Right cardiac atrium (tissue), 5 donors: ENCODE results near the gene TUBA8. TPM values are rescaled to one million over a fixed set of nuclear protein-coding genes. Genes with fewer than 3 reads are reported as not detected.
"Not testable (repeated sequence)": the region's sequence is repeated elsewhere in the genome, so short reads cannot be mapped to it uniquely, and the experiment has no call there.

Experiments used
- ATAC-seq, 2 donors: fragments of 200-7000 bp; cut with Tn5 transposase; one replicate each; pipeline versions ENCODE4 v1.8.0 to v1.9.1; 2020; ENCODE audit warnings: moderate library complexity in 2 of 2, mild to moderate bottlenecking in 1 of 2
- DNase-seq, 3 donors: peaks; one replicate each; pipeline ENCODE4 v3.0.0-alpha.2; 2020
- H3K27ac ChIP-seq: one replicate; pipeline ENCODE4 v1.5.1; 2013; ENCODE audit warnings: mild to moderate bottlenecking, low read length, control low read depth, moderate library complexity
- H3K27me3 ChIP-seq: one replicate; pipeline ENCODE4 v1.6.1; 2013; ENCODE audit not compliant: control insufficient read depth, insufficient read depth
- H3K4me1 ChIP-seq: one replicate; pipeline ENCODE4 v1.6.1; 2013; ENCODE audit warnings: low read length; ENCODE audit not compliant: control insufficient read depth, insufficient read depth
- H3K4me3 ChIP-seq: one replicate; pipeline ENCODE4 v1.5.1; 2013; ENCODE audit warnings: low read length, control low read depth
- H3K9me3 ChIP-seq: one replicate; pipeline ENCODE4 v1.6.1; 2013; ENCODE audit warnings: low read length; ENCODE audit not compliant: control insufficient read depth
- WGBS: extraction: QIAGEN DNeasy Blood & Tissue Kit; methylation state at CpG from one replicate; pipeline ENCODE4 v1.1.7; 2013; 5-methylcytosine and 5-hydroxymethylcytosine counted together
- intact Hi-C, 4 donors: fragments of 100-400 bp; cut with DNase I; formaldehyde crosslinking; loops; one replicate each; pipeline versions ENCODE4 v1.11.0 to v1.14.0; 2022 to 2023
- polyA plus RNA-seq: library from polyadenylated mRNA; stranded (reverse); fragments of 200-250 nt; gene quantifications from one replicate; pipeline ENCODE4 v1.2.3, GENCODE V29; 2013
- total RNA-seq, 4 donors: library from RNA; stranded (reverse); fragmentation: NEBNext Ultra II Directional; extraction: Animal tissue kit (Norgen Biotek cat#: 25700); gene quantifications; one replicate each; pipeline ENCODE4 v1.2.1, GENCODE V29; 2021
- donor health status: healthy with polysubstance abuse.
- donor health status: DM: no; HTN: yes; CAD: no.
- donor health status: DM: no; HTN: no; CAD: no.
- donor health status: DM: no; HTN: yes; CAD: no; lungs with severe emphysema.
- donor health status: DM: yes; HTN: yes; CAD: no.

TUBA8 gene
- total and polyA plus RNA-seq, 5 donors, result 64.7 to 307 (median 123) TPM

- WGBS, result 94% methylated on average over 4 of the region's 4 CpGs
Observed at GRCh38 chr22:18106550-18107341, 3.9 kb upstream of the TUBA8 start.

DNA sequence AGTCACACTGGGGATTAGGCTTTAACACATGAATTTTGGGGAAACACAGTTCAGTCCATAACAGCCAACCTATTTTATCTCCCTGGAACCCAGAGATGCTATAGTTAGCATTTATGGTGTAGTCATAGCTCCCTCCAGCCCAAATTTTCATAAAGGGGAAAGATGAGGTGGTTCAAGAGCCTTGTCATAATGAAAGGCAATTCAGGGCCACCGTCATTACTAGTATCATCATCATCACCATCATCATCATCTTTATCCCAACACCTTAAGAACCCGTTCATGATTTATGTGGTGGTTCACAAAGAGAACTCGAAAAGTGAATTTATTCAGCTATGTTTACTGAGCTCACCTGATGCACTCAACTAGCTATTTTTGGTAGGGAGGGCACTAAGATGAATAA, 2.4 kb upstream of the TUBA8 start:
- WGBS, result 93% methylated on average over 3 of the region's 3 CpGs
- H3K27ac ChIP-seq, result no peak overlapping the region
- ATAC-seq, result no peak
- H3K4me1 ChIP-seq, result no peaks in the 10 kb centered on the region
- H3K27me3 ChIP-seq, result no peaks in the 10 kb centered on the region
- intact Hi-C loops, result no loop called here
- H3K4me3 ChIP-seq, result no peak overlapping the region
- H3K9me3 ChIP-seq, result no peaks in the 10 kb centered on the region
- no peak for DNase-seq

More at GRCh38 chr22:18106550-18107341, 3.9 kb upstream of the TUBA8 start:
- H3K9me3 ChIP-seq, H3K27ac ChIP-seq, ATAC-seq, H3K27me3 ChIP-seq, H3K4me3 ChIP-seq, H3K4me1 ChIP-seq, intact Hi-C loops, DNase-seq: not testable (repeated sequence)

DNA sequence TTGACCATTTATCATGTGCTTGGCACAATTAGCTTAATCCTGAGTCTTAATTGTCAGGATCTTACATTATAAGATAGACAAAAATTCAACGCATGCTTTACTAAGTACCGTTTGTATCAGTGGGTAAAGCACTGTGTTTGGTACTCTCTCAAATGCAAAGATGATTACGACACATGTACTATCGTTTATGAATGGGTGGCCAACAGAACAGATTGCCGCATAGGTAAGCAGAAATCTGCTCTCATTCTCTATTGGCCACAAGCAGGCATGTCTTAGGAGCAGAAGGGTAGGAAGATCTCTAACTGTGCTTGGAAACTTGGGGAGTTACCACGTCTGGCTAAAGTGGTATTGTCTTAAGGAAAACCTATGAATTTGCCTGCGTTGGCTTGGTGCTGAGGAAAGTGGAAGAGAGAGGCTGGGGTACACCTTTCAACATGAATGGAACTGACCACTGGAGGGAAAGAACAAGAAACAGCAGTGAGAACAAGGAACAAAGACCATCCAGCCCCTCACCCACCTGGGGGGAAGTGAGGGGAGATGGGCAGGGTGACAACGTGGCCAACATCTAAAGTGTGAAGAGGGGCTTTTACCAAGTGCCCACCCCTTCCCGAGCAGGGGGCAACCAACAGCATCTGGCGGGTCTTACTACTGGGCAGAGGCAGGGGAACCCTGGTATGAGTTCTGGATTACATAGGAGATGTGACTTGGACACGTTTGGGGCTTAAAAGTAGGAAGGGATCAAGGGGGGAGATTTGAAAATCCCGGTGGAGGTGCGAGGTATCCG, 1.0 kb upstream of the TUBA8 start:
- WGBS, result 56% methylated on average over 14 of the region's 14 CpGs
- DNase-seq, result no peak
- Histone ChIP-seq H3K4me3 (no peak overlapping the region), H3K27me3 (no peaks in the 10 kb centered on the region), H3K4me1 (peaks cover 5% of the 10 kb centered on the region), H3K9me3 (no peaks in the 10 kb centered on the region), H3K27ac (peak overlapping the region; percentile 61)
- ATAC-seq, result peak in 1 of 2 donors; percentile 4
- intact Hi-C loops, result no loop called here

DNA sequence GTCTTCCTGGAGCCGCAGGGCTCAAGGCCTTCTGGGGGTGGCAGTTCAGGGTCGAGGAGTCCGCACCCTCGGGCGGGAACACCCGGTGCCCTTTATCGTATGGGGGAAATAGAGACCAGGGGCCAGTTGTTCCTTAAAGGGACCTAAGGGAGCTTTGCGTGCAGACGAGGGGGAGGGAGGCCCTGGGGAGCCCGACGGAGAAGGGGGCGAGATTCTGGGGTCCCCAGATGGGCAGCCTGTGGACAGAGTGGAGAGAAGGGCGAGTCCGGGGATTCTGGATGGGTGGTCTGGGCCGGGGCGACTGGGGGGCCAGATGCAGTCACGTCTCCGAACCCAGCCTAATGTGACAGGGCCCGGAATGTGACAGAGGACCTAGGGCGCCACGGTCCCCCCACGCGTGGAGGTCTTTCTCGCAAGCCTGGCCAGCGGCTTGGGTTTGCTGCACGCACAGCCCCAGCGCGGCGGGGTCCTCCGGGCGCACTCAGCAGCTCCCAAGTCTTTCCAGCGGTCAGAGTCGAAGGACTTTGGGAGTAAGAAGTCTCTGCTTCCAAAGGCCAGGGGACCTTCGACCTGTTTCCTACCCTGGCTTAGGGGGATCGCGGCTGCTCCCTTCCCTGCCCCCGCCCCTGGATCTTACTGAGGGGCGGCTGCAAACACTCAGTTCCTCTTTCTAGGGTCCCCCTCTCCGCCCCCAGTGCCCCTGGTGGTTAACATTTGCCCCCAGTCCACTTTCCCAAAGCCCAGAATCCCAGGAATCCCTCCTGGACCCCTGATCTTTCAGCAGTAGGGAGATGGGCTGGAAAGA, 547 bp downstream of the TUBA8 start:
- intact Hi-C loops, result no loop called here
- peak; percentile 3 to 7 for ATAC-seq
- H3K4me1 ChIP-seq, result peaks cover 5% of the 10 kb centered on the region
- no peaks in the 10 kb centered on the region for H3K9me3 ChIP-seq
- WGBS, result 22% methylated on average over 39 of the region's 39 CpGs
- DNase-seq, result peak in 2 of 3 donors; percentile 55 to 66
- H3K4me3 ChIP-seq, result peak overlapping the region; percentile 51
- no peaks in the 10 kb centered on the region for H3K27me3 ChIP-seq
- H3K27ac ChIP-seq, result peak overlapping the region; percentile 68

DNA sequence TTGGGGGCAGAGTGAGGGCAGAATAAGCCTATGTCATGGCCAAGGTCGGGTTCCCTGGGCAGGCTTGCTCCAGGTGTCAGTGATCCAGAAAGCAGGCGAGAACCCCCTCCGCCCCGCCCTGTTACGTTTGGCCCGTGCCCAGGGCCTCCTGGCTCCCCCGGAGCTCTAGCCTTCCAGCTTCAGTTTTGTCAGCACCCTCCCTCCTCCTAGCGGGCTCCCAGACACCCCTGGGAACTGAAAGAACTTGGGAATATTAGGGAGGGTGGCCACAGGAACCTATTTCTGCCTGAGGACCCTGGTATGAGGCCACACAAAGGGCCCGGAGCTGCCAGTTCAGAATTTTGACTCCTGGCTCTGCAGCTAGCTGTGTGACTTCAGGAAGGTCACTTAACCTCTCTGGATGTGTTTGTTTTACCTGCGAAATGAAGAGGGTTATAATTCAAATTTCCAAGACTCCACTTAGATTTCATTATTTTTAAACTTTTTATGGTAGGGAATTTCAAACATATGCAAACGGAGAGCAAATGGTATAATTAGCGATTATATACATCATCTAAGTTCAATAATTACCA, 1.2 kb downstream of the TUBA8 start:
- Histone ChIP-seq H3K9me3 (no peaks in the 10 kb centered on the region), H3K27ac (peak overlapping the region; percentile 68), H3K27me3 (no peaks in the 10 kb centered on the region), H3K4me1 (peaks cover 5% of the 10 kb centered on the region), H3K4me3 (peak overlapping the region; percentile 51)
- ATAC-seq, result peak; percentile 42 to 47
- intact Hi-C loops, result no loop called here
- peak; percentile 58 to 86 (median 84) for DNase-seq
- WGBS, result 55% methylated on average over 12 of the region's 12 CpGs

DNA sequence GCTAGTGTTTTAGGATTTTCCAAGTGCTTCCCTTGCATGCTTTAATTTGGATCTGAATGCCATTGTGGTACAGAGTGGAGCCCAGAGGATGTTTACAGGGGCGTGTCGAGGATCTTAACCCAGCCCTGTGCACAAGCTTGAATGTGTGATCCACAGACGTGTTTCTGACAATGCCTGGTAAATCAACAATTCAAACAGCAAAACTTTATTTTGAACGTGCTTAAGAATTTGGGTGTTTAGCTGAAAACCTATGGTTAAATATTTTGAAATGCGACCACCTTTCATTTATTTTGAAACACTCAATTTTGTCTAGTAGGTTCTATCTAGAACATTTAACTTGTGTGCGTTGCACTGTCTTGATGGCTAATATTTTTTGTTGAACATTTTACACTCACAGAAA, 1.8 kb downstream of the TUBA8 start:
- H3K4me1 ChIP-seq, result peaks cover 5% of the 10 kb centered on the region
- H3K27ac ChIP-seq, result no peak overlapping the region
- intact Hi-C loops, result no loop called here
- no peak for DNase-seq
- 70% methylated on average over 6 of the region's 6 CpGs for WGBS
- H3K4me3 ChIP-seq, result peak overlapping the region; percentile 8
- no peaks in the 10 kb centered on the region for H3K9me3 ChIP-seq
- H3K27me3 ChIP-seq, result no peaks in the 10 kb centered on the region
- no peak for ATAC-seq

GRCh38 chr22:18113680-18114394, 3.2 kb downstream of the TUBA8 start:
- Histone ChIP-seq H3K9me3 (no peaks in the 10 kb centered on the region), H3K4me3 (no peak overlapping the region), H3K4me1 (peaks cover 5% of the 10 kb centered on the region), H3K27ac (peak overlapping the region; percentile 87), H3K27me3 (no peaks in the 10 kb centered on the region)
- intact Hi-C loops, result no loop called here
- WGBS, result 52% methylated on average over 11 of the region's 11 CpGs
- no peak for DNase-seq
- ATAC-seq, result no peak

- Histone ChIP-seq H3K27ac (peak overlapping the region; percentile 87), H3K27me3 (no peaks in the 10 kb centered on the region), H3K4me3 (no peak overlapping the region), H3K4me1 (peaks cover 5% of the 10 kb centered on the region), H3K9me3 (no peaks in the 10 kb centered on the region)
- DNase-seq (no peak), ATAC-seq (peak in 1 of 2 donors; percentile 3)
- 31% methylated on average over 4 of the region's 4 CpGs for WGBS
- intact Hi-C loops, result no loop called here
Observed at GRCh38 chr22:18114495-18114894, 3.9 kb downstream of the TUBA8 start.

DNA sequence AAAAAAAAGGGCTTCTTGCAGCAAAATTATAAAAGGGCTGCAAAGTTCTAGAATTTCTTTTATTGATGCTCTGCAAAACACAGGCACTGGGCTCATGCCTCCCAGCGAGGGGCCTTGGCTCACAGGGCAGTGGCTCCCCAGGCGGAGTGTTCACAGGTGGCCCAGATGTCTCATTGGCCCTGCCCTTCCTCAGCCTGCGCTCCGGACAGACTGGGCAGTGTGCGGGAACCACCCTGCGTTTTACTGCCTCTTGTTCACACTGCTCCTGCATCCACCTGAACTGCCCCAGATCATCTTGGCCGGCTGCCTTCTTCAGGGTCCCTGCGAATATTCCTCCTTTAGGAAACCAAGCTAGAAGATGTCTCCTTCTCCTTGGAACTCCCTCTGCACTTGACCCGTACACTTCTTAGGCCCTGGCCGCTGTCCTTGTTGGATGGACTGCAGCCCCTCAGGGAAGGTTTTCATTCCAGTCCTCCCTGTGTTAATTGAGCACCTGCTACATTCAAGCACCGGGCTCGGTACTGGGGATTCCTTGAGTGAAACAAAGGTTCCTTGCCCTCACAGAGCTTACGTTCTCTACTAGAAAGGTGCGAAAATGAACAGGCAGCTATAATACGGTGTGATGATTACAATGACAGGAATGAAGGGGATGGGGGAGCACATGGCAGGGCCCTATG, 4.5 kb downstream of the TUBA8 start:
- H3K27ac ChIP-seq, result peak overlapping the region; percentile 26

More for the DNA sequence above, 4.5 kb downstream of the TUBA8 start:
- DNase-seq (no peak), ATAC-seq (no peak)
- peaks cover 5% of the 10 kb centered on the region for H3K4me1 ChIP-seq
- H3K27me3 ChIP-seq, result no peaks in the 10 kb centered on the region
- H3K9me3 ChIP-seq, result no peaks in the 10 kb centered on the region
- intact Hi-C loops, result no loop called here
- 84% methylated on average over 15 of the region's 15 CpGs for WGBS
- no peak overlapping the region for H3K4me3 ChIP-seq
